Measurements from ENCODE around the gene HOXD8. TPM values are rescaled to one million over a fixed set of nuclear protein-coding genes. Genes with fewer than 3 reads are reported as not detected.

Gene HOXD8
- total RNA-seq, 1 donor from 2014 or later = not detected

DNA sequence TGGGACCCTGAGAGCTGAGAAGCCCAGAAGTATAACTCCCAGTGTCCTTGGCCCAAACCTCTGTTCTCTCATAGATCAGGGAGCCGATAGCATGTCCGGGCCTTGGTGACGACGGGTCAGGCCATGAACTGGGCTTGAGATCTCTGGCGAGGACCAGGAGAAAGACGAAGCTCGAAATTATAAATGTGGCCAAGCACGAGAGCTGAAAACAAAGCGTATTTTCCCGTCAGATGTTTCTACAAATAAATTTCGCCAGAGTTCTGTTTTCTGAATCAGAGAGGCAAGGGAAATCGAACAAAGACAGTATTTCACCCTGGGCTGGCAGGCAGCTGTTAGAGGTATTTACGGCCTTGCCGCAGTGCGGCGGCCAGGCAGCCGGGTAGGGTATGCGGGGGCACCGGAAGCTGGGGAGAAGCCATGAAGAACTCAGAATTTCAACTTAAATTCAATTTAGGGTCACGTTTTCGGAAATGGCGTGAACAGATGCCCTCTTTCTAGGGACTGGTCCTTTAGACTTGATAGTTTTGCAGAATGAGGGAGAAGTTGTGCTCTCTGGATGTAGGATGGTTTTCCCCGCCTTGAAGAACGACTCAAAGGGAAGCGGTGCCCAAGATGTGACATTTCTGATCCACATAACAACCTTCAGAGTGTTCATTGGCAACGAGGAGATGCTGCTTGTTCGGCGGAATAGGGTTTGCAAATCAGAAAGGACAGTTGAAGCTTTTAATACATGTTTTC, 9.6 kb downstream of the HOXD8 start:
- H3K9me3 Mint-ChIP-seq = peaks cover 7% of the 10 kb centered on the region

DNA sequence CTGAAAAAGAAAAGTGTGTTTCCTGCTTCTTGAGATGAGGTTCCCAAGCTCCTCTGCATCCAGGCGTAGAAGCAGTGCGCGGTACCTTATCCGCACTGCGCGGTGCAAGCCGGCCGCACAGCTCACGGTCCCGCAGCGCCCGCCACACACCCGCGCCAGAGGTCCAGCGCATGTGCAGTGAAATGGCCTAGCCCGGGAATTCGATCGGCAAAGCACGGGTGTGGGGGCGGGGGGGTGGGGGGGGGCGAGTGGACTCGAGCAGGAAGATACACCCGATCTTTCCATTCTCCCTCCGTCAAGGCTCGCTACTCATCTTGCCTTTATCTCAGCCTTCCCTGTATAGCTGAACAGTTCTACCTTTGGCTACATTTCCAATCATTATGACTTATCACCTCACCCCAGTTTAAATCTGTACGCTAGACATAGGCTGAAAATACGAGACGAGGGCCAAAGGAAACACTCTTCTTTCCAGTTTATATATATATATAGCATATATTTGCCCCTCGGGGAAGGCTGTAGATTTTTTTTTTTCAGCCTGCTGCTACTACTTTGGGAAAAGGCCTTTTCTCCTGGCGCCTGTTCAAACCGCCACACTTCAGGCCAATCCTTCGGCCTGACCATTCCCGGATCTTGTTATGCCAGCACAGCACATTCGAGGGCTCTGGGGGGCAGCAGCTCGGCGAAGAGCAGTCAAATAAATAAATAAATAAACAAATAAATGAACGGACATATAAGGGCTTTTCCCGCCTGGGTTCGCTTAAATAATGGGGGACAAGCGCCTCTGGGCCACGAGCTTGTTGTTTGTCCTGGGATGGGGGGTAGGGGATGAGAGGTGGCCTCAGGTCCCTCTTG, 10.4 kb downstream of the HOXD8 start:
- ATAC-seq (ENCODE audit: low read depth) (no peak), DNase-seq (no peak)
- Mint-ChIP-seq H3K9me3 (peaks cover 7% of the 10 kb centered on the region), H3K36me3 (ENCODE audit: low read depth) (no peaks in the 10 kb centered on the region), H3K27ac (no peak overlapping the region), H3K27me3 (peaks cover 76% of the 10 kb centered on the region), H3K4me1 (peaks cover 22% of the 10 kb centered on the region), H3K4me3 (no peak overlapping the region)
- TF ChIP-seq, protein P1, sequence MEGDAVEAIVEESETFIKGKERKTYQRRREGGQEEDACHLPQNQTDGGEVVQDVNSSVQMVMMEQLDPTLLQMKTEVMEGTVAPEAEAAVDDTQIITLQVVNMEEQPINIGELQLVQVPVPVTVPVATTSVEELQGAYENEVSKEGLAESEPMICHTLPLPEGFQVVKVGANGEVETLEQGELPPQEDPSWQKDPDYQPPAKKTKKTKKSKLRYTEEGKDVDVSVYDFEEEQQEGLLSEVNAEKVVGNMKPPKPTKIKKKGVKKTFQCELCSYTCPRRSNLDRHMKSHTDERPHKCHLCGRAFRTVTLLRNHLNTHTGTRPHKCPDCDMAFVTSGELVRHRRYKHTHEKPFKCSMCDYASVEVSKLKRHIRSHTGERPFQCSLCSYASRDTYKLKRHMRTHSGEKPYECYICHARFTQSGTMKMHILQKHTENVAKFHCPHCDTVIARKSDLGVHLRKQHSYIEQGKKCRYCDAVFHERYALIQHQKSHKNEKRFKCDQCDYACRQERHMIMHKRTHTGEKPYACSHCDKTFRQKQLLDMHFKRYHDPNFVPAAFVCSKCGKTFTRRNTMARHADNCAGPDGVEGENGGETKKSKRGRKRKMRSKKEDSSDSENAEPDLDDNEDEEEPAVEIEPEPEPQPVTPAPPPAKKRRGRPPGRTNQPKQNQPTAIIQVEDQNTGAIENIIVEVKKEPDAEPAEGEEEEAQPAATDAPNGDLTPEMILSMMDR (IDR thresholded peaks at IDR 0.05) = no peak
- ChIA-PET POLR2A (no interaction called here), CTCF (interaction anchor here (0.6 to 3.0 kb wide), 6 partner anchors 9 to 452 kb away, joined by 4 to 15 read pairs (median 8); no protein-coding TSS in a partner anchor)
- intact Hi-C loops (cut with micrococcal nuclease) = loop anchor here (1.0 to 10.0 kb wide), 6 partner anchors 315 to 1805 kb away; partner anchors contain the start of gene SP9

More for the DNA sequence above, 9.6 kb downstream of the HOXD8 start:
- POLR2A ChIA-PET = no interaction called here
- DNase-seq (no peak), ATAC-seq (ENCODE audit: low read depth) (no peak)
- peaks cover 22% of the 10 kb centered on the region for H3K4me1 Mint-ChIP-seq
- TF ChIP-seq, protein P1 (IDR thresholded peaks at IDR 0.05) = no peak
- peaks cover 80% of the 10 kb centered on the region for H3K27me3 Mint-ChIP-seq
- no peak overlapping the region for H3K27ac Mint-ChIP-seq
- intact Hi-C loops (cut with micrococcal nuclease) = loop anchor here (10.0 kb wide), 1 partner anchor 1804 kb away; the partner anchor contains the start of gene SP9
- H3K4me3 Mint-ChIP-seq = no peak overlapping the region
- no peaks in the 10 kb centered on the region for H3K36me3 Mint-ChIP-seq (ENCODE audit: low read depth)
- CTCF ChIA-PET = interaction anchor here (1.6 to 3.0 kb wide), 2 partner anchors 12 to 415 kb away, joined by 9 to 15 read pairs; no protein-coding TSS in a partner anchor

DNA sequence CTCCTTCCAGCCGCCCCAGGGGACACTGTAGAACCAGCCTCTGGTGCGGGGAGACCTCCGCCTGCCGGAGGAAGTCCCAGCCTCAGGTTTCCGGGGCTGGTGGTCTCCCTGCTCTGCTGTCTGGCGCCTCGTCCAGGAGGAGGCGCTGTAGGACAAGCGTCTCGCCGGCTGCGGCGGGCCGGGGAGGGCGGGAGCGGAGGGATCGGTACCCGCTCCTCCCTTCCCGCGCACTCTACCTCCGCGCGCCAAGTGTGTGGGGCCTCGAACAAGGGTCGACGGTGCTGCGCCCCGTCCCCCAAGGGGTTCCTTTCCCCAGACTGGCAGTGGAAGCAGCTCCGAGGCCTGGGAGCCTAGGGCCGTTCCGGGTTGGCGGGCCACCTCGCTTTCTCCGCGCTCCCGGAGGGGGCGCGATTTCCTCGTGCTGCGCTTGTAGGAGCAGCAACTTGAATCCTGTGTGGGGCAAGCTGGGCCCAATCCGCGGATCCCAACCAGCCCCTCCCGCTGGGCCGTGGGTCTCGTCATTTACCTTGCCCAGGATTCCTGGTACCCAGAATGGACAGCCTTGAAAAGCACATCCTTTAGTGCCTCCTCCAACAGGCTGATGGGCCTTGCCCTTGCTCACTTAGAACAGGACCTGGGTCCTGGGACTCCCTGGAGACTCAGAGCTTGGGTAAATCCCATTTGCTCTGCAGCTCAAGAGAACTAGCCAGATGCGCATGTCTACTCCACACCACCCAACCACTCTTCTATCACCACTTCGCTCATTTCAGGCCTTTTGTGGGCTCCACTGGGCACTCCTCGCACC, 11.2 kb downstream of the HOXD8 start:
- POLR2A ChIA-PET = no interaction called here

DNA sequence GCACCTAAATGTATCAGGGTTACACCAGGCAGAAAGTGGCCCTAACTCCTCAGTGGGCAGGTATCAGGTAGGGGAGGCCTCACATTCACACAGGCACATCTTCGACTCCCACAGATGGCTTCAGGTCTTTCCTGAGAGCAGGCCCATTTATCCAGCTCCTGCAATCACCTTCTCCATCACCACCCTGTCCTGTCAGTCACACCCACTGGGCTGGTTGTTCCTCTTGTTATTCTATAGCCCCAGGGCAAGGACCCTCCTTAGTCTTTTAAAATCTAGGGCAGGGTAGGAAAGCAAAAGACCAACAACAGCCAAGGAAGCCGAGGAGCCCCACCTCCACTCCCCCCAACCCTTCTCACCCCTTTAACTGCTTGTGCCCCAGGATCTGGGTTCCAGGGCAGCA, 12.8 kb downstream of the HOXD8 start:
- H3K36me3 Mint-ChIP-seq (ENCODE audit: low read depth) = no peaks in the 10 kb centered on the region
- DNase-seq = no peak
- ChIA-PET POLR2A (no interaction called here), CTCF (interaction anchor here (1.3 kb wide), 1 partner anchor 313 kb away, joined by 4 read pairs; no protein-coding TSS in a partner anchor)
- no peak for ATAC-seq (ENCODE audit: low read depth)
- peaks cover 7% of the 10 kb centered on the region for H3K9me3 Mint-ChIP-seq
- H3K27ac Mint-ChIP-seq = no peak overlapping the region
- H3K4me1 Mint-ChIP-seq = peaks cover 10% of the 10 kb centered on the region
- peaks cover 77% of the 10 kb centered on the region for H3K27me3 Mint-ChIP-seq
- TF ChIP-seq, protein P1 (IDR thresholded peaks at IDR 0.05) = no peak
- no peak overlapping the region for H3K4me3 Mint-ChIP-seq
- intact Hi-C loops (cut with micrococcal nuclease) = loop anchor here (5.0 kb wide), 2 partner anchors 510 to 1005 kb away; no protein-coding TSS in a partner anchor

More for the DNA sequence above, 11.2 kb downstream of the HOXD8 start:
- no peaks in the 10 kb centered on the region for H3K36me3 Mint-ChIP-seq (ENCODE audit: low read depth)
- peak overlapping the region; percentile 28 for H3K4me3 Mint-ChIP-seq
- ATAC-seq (ENCODE audit: low read depth) = peak; percentile 73
- peaks cover 74% of the 10 kb centered on the region for H3K27me3 Mint-ChIP-seq
- peaks cover 7% of the 10 kb centered on the region for H3K9me3 Mint-ChIP-seq
- intact Hi-C loops (cut with micrococcal nuclease) = loop anchor here (1.0 to 5.0 kb wide), 5 partner anchors 315 to 1007 kb away; no protein-coding TSS in a partner anchor
- H3K4me1 Mint-ChIP-seq = peaks cover 17% of the 10 kb centered on the region
- peak; percentile 39 for DNase-seq
- TF ChIP-seq, protein P1 (IDR thresholded peaks at IDR 0.05) = no peak
- H3K27ac Mint-ChIP-seq = no peak overlapping the region
- CTCF ChIA-PET = interaction anchor here (0.6 to 3.0 kb wide), 7 partner anchors 10 to 511 kb away, joined by 3 to 15 read pairs (median 4); no protein-coding TSS in a partner anchor
